Kidney (tissue), 14 donors: ENCODE data around the gene CHRD. TPM values are rescaled to one million over a fixed set of nuclear protein-coding genes. Genes with fewer than 3 reads are reported as not detected.

ENCODE experiments used
- DNase-seq, 5 donors: peaks; one replicate each; pipeline ENCODE4 v3.0.0-alpha.2; 2013 to 2020
- FAIRE-seq: peaks from 2 replicates; lab custom pipeline; 2012; peaks lifted over from hg19 to GRCh38; lab: Jason Lieb, UNC
- H3K27ac ChIP-seq, 2 donors: one replicate each; pipeline ENCODE4 v1.7.0; 2013; ENCODE audit warnings: low read depth in 2 of 2, low read length in 2 of 2, inconsistent platforms in 1 of 2
- H3K27me3 ChIP-seq: one replicate; pipeline ENCODE4 v1.7.1; 2013; ENCODE audit warnings: low read length, inconsistent platforms; ENCODE audit not compliant: control insufficient read depth, insufficient read depth
- H3K36me3 ChIP-seq, 3 donors: one replicate each; pipeline versions ENCODE4 v1.7.0 to v1.7.1; 2013; ENCODE audit warnings: low read length in 3 of 3, control low read depth in 1 of 3, inconsistent platforms in 1 of 3; ENCODE audit not compliant: insufficient read depth in 3 of 3, control insufficient read depth in 2 of 3
- H3K4me1 ChIP-seq, 3 donors: one replicate each; pipeline versions ENCODE4 v1.7.0 to v1.7.1; 2013; ENCODE audit warnings: low read length in 3 of 3, inconsistent platforms in 1 of 3, low read depth in 1 of 3; ENCODE audit not compliant: control insufficient read depth in 2 of 3, insufficient read depth in 2 of 3
- H3K4me3 ChIP-seq, 3 donors: one replicate each; pipeline versions ENCODE4 v1.7.0 to v1.8.1; 2013; ENCODE audit warnings: low read length in 3 of 3, control low read depth in 1 of 3, inconsistent platforms in 1 of 3
- H3K9ac ChIP-seq, 3 donors: one replicate each; pipeline versions ENCODE4 v1.7.0 to v1.7.1; 2013; ENCODE audit warnings: low read length in 3 of 3, control low read depth in 1 of 3, inconsistent platforms in 1 of 3
- H3K9me3 ChIP-seq, 3 donors: one replicate each; pipeline versions ENCODE4 v1.7.0 to v1.7.1; 2013; ENCODE audit warnings: low read length in 3 of 3, control low read depth in 1 of 3, inconsistent platforms in 1 of 3; ENCODE audit not compliant: control insufficient read depth in 2 of 3, insufficient read depth in 1 of 3
- CTCF ChIP-seq: IDR thresholded peaks from 3 replicates; pipeline ENCODE4 v1.5.1; 2012; ENCODE audit warnings: mild to moderate bottlenecking, moderate library complexity, borderline replicate concordance; ENCODE audit not compliant: insufficient read depth; ENCODE audit errors: extremely low read depth
- intact Hi-C: fragments of 100-400 bp; cut with DNase I; formaldehyde crosslinking; loops from one replicate; pipeline ENCODE4 v1.11.1; 2022
- polyA plus RNA-seq: library from polyadenylated mRNA; stranded (reverse); fragments of 350-450 nt; fragmentation: Illumina TruSeq; extraction: RNeasy Lipid Tissue Mini Kit (QIAGEN cat#74804); gene quantifications from one replicate; pipeline ENCODE4 v1.2.3, GENCODE V29; 2014; ENCODE audit warnings: low read depth, low replicate concordance; ENCODE audit not compliant: insufficient read depth
- total RNA-seq: library from RNA; stranded (reverse); fragmentation: NEBNext Ultra II Directional; extraction: Animal tissue kit (Norgen Biotek cat#: 25700); gene quantifications from one replicate; pipeline ENCODE4 v1.2.1, GENCODE V29; 2021
- donor health status: control.
- donor health status: control.
- donor health status: control.
- donor health status: control.
- donor health status: control.
- donor health status: DM: yes; HTN: yes; CAD: no.
- donor health status: Normal renal cell carcinoma (clear cell type).

The CHRD gene
- total and polyA plus RNA-seq, 2 donors from 2014 or later: 16.8 to 18.6 TPM

- FAIRE-seq: no peak
- no peak for TF ChIP-seq CTCF
- Histone ChIP-seq H3K4me3 (no peak overlapping the region), H3K27ac (no peak overlapping the region), H3K27me3 (no peaks in the 10 kb centered on the region), H3K36me3 (peaks cover 18 to 55% (median 39%) of the 10 kb centered on the region in 3 donors), H3K9me3 (no peaks in the 10 kb centered on the region), H3K4me1 (peaks cover 0 to 24% (median 11%) of the 10 kb centered on the region in 3 donors), H3K9ac (no peak overlapping the region)
- intact Hi-C loops: no loop called here
- DNase-seq: no peak
Measured at GRCh38 chr3:184333700-184334099, 46.2 kb upstream of the CHRD start.

- Histone ChIP-seq H3K9me3 (no peaks in the 10 kb centered on the region), H3K27ac (peak overlapping the region; percentile 14 to 95), H3K4me3 (no peak overlapping the region), H3K36me3 (peaks cover 18 to 47% (median 34%) of the 10 kb centered on the region in 3 donors), H3K4me1 (peaks cover 0 to 29% (median 11%) of the 10 kb centered on the region in 3 donors), H3K9ac (no peak overlapping the region), H3K27me3 (no peaks in the 10 kb centered on the region)
- TF ChIP-seq CTCF: no peak
- DNase-seq (peak in 1 of 5 donors; percentile 73), FAIRE-seq (no peak)
- intact Hi-C loops: no loop called here
Measured at GRCh38 chr3:184334470-184335158, 45.2 kb upstream of the CHRD start.

GRCh38 chr3:184335291-184335660, 44.6 kb upstream of the CHRD start:
- peaks cover 0 to 29% (median 11%) of the 10 kb centered on the region in 3 donors for H3K4me1 ChIP-seq
- no peaks in the 10 kb centered on the region for H3K9me3 ChIP-seq
- DNase-seq: no peak
- peak overlapping the region; percentile 15 to 84 (median 64) for H3K4me3 ChIP-seq
- no peaks in the 10 kb centered on the region for H3K27me3 ChIP-seq
- TF ChIP-seq CTCF: no peak
- H3K27ac ChIP-seq: peak overlapping the region; percentile 93 to 95
- FAIRE-seq: no peak
- H3K36me3 ChIP-seq: peaks cover 18 to 43% (median 32%) of the 10 kb centered on the region in 3 donors
- intact Hi-C loops: no loop called here
- H3K9ac ChIP-seq: peak overlapping the region in 2 of 3 donors; percentile 29 to 78
